DMS53 (cell line): Measurements from ENCODE around the gene TMEM182.

Experiments used
- DNase-seq: peaks from one replicate; lab custom pipeline; 2025; lab: John Stamatoyannopoulos, UW

TMEM182 gene

DNA sequence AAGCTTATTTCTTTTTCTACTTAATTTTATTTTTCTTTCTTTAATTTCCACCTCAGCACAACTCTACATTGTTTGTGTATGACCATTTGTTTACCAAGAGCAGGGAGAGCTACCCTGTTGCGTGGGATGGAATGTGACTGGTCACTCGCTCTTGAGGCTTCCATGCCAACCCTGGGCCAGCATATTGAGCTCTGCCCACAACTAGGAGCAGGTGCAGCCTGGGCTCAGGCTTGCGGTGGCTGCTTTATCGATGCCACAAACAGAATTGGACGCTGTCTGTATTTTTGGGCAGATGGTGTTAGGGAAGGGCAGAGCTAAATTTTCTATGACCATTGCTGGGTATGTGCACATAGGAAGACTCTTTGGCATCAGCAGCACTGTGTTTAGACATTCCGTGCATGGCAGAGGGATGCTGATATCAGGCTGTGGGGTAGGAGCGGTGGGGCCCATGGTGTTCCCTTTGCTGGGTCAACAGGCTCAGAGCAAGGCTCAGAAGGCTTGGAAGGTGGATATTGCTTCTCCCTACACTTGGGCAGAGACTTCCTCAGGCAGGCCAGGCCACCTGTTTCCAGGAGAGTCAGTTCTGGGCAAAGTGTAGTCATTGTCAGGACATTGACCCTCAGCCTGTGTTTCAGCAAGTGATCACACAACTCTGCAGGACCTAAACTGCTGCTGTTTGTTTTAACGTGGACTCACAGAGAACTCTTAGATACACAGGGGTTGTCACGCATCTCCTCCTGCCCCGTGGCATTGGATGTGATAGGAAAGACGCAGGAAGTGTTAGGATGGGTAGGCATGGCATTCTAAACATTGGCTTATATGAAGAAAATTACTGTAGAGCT is 40.2 kb downstream of the TMEM182 start:
- DNase-seq, result no peak

DNA sequence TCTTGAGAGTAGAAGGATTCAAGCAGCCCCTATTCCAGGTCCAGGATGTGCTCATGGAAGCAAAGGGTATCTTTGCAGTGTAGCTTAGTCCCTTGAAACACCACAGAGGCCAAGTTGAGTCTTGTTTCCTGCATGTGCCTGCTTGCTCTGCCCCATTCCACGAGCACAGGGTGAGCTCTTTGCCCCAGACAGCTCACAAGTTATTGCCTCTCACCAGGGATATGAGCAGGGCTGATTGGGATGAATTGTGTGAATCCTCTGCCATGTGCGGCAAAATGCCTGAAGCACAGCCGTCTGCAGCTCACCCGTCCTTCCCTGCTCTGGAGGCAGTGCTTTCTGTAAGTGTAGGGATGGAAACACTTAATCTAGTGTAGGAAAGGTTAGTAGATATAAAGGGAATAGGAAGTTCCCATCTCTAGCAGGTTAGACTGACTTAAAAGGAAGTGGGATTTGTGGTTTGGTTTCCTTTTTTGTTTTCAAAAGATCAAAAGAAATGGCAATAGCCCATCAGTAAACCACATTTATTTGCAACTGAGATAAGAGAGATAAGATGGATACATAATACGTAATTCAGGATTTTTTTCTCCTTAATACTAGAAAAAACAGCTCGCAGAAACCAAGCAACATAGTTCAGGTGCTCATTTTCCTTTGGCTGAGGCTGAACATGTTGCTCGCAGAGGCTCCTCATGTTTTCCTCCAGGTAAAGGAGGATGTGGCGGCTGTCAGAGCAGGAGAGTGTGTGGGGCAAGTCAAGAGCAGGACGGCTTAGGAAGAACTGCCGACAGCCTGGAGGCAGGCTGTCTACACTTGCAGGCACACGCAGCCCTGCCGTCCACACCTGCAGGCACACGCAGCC is 41.4 kb downstream of the TMEM182 start:
- no peak for DNase-seq

DNA sequence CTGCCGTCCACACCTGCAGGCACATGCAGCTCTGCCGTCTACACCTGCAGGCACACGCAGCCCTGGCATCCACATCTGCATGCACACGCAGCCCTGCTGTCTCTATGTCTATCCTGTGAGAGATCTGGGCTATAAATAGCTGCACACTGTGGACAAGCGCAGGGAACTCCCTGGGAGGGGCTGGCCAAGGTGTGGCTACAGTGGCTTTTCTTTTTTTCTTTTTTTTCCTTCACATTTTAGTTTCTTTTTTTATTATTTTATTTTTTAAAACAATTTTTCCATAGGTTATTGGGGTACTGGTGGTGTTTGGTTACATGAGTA is 42.0 kb downstream of the TMEM182 start:
- DNase-seq, result no peak

DNA sequence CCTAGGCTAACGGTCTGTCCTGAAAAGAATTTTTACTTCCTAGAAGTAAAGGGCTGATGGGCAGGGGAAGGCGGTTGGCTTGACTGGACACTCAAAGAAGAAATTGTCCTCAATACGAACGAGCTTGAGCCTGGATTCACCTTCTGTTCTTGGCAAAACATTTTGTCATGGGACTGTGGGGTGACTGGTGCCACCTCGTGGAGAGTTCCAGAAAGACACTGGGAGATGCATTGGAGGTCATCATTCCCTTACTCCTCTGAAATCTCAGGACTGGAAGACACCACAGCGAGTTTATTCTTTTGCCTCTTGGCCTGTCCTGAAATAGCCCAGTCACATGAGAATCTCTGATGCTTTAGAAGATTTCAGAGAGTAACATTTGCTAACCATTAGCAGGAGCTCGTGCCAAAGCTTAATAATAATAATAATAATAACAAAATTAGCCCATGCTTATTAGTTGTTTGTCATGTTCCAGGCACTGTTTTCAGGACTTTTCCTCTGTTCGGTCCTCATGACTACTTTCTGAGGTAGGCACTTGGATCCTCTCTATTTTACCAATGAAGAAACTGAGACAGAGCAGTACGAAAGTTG is 44.5 kb downstream of the TMEM182 start:
- DNase-seq, result peak; percentile 85

DNA sequence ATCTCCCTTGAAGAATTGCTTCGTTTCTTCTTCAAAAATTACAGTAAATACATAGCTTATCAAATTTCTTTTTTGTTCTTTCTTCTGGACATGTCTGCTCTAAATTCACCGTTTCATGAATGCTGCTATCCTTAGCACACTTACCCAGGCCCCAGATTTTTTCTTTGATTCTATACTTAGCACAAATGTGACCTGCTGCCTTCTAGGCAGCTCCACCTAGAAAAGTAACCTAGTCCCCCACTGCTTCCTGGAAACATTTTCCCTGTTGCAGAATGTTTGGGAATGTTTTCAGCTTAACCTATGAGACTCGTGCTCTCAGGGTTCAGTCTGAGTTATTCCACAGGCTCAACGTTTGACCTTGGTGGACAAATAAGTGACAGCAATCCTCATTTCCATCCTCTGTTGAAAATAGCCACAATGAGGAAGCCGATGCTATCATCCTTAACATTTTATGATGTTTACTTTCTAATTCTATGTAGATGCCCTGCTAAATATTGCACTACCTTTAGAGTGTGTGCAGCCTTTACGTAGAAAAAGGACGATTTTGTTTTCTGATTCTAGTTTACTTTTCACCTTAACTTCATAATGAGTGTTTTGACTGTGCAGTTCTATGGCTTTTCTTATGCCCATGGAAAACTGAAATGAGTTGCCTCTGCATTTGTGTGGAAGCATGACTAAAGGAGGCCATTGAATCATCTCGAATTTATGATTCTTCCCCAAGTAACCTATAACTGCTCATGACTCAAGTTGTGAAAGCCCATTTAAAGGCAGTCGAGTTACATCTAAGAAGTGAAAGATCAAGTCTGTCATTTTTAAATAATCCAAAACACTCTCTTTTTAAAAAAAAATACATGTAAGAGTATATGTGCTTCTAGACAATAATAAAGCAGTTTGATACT is 47.7 kb downstream of the TMEM182 start:
- DNase-seq, result no peak

DNA sequence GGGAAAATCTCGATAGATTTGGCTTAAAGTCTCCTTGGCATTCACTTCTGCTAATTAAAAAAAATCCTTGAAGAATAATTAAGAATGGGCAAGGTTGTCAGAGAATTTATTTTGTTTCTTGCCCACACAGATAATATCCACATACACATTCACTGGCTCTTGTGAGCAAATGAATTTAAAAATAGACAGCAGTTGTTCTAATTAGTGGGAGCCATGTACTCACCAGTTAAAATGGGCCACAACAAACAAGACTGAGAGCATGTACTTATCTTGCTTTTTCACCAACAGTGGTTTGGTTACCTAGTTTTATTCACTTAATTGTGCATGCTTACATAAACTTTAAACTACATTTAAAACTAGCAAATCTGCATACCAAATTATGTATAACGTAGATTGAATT is 53.5 kb downstream of the TMEM182 start:
- DNase-seq, result no peak

DNA sequence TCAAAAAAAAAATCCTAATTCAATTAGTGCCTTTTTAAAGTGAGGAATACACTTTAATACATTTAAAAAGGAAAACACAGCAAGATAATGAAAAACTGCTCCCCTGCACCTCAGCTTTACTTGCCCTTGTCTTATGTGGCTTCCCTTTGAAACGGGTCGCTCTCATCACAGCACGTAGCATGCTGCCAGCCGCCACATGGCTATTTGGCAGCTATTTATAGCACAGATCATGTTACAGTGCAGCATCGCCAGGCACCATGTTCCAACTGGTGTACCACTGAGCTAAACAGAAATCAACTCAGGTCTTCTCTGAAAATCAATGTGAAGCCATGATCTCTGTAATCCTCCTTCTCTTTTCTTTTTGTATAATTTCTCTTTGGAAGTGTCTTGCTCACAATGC is 65.1 kb downstream of the TMEM182 start:
- DNase-seq, result peak; percentile 82

DNA sequence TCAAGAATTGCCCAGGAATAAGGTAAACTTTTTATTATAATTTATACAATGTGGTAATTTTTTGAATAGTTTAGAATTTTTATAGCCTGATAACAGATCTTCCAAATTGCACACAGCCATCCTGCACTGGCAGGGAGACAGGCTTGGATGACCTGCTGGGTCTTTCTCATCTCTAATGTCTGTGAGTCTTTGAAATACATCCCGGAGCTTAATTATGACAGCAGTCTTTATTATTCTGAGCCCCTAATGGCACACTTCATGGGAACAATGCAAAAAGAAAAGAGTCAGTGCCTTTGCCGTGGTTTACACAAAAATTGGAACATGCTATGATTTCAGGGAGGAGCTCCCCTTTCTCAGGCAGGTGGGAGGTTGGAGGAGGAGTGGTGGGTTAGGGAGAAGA is 71.0 kb downstream of the TMEM182 start:
- no peak for DNase-seq

DNA sequence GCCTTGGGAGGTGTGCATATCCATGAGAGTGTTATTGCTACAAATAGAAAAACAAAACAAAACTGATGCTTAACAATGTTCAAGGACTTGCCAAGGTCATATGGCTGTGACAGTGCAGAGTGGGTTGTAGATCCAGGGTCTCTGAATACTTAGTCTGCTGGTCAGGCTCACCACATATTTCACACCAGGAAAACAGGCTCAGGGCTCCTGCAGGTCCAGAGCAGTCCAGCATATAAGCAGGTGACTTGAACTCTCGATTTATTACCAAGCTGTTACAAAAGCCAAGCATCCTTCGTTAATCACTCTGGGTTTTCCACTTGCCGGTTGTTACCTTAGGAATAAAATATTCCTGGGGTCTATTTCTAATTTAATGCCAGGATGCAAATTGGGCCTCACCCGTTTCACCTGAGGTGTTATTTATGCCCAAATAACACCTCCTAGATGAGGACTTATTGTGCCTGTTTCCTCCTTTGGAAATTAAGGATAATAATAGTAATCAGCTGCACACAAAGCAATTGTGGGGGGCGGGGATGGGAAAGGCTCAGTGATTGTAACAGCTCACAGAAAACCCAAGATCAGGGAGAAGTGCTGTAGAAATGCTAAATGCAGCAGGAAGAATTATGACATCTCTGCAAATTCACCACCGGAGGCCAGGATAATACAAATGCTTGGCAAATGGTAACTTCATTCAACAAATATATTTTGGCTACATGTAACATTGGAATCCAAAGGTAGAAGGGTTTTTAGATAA is 72.9 kb downstream of the TMEM182 start:
- DNase-seq, result no peak

DNA sequence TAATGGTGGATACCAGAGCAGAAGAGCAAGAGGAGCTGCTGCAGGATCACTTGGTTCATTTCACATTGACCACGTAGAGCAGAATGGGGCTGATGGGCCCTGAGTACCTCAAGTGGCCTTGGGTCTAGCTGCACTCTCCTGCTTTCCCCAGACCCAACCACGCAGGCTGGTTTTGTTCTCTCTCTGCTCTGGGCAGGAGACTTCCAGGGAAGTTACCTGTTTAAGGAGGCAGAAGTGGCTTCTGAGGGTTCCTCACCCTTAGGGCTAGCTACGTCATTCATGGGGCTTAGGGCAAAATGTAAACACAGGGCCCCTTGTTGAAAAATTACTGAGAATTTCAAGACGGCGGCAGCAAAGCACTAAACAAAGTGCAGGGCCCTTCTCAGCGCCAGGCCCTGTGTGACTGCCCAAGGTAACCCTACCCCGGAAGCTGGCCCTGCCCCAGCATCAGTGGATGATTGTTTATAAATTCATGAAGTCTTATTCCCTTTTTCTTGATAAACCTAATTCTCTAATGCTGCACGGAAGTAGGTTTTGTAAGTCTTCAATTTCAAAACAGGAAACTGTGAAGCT is 75.9 kb downstream of the TMEM182 start:
- DNase-seq, result no peak

DNA sequence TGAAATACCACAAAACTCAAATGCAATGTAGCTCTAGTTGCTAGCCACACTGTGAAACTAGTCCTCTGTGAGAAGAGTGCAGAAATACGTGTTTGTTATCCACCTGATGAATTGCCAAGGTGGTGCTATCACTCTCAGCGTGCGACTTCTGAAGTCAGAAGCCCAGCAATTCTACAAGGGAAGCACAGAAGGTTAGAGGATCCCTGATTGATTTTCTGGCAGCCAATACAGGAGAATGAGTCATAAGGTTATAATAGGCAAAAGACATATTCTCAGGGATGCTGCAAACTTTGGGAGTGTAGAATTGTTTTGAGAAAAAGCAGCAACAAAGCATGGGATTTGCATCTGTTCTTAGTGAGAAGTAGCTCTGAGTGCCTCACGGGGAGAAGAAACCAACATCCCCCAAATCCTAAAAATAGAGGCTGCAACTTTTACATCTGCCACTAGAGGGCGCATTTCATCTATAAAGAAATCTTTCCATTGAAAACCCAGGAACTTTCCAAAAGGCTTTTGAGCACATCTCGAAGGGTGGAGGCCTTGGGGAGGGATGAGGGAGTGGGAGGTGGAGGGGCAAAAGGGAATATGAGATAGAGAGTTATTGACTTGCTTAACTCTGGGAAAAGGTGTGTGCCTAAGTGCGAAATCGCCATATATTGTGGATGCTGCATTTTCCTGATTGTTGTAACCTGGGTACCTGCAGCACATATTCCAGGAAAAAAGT is 78.0 kb downstream of the TMEM182 start:
- peak; percentile 75 for DNase-seq

DNA sequence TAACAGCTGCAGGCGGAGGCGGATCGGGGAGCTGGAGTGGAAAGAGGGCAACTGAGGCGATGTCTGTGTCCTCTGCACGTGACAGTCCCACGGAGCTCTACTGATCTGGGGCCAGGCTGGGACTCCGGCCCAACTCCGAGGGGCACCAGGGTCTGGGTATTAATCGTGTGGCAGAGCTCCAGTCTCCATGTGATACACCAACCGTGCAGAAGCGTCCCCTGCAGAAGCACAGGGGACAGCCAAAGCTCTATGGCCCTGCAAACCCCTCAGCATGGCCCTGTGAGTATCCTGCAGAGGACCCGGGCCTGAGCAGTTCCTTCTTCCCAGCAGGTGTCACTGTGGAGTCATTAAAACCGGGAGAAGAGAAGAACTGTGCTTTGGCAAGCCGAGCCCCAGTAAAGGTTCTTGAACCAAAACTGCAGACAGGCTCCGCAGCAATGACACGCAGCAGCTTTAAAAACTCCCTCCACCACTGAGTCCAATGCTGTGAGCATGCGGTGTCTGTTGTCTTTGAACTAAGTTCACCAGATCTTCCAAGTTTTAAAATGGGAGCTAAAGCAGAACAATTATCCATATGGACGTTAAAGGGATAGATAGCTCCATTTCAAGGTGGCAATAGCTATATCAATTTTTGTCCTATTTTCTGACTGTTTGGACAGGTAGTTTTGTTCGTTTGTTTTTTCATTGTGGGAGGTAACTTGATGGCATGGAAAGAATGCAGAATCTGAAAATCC is 79.4 kb downstream of the TMEM182 start:
- peak; percentile 82 for DNase-seq

DNA sequence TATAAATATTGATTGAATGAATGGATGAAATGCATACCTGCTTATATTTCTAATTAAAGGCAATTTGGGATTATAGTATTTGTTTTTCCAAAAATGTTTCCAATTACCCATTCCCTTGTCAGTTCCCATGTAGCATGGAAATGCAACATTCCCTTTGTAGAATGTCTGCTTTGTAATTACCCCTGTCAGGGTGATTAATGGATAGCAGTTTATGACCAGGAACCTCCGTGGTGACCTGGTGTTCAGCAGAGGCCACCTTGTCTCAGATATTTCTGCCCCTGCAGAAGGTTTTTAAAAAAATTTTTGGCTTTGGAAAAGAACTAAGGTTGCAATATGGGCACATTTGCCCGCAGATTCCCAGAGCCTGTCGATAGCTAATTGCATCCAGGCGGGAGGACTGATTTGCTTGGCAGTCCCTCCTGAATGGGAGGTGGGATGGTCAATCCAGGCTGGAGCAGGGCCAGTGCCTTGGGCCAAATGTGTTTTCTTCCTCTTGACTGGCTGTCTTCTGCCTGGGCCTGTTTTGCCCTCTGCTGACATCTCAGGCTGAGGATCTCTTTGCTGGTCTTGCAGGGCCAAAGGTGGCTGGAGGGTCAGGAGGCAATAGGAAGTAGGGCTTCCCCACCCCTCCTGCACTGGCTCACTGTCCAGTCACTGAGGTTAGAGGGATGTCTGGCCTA is 82.1 kb downstream of the TMEM182 start:
- DNase-seq, result no peak

DNA sequence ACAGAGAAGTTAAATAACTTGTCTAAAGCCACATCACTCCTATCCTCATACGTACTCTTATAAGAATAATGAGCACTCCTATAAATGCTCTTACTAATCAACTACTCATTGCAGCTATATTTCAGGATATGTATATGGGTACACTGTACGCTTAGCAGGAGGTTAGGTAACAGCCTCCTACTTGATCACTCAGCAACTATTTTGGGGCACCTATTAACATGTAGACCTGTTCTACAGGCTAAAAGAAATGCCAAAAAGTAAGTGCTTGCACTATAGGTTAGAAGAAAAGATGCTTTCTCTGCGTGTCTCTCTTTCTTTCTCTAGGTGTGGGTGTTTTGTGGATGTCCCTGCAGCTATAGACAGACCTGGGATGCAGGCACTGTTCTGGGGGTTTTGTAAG is 83.1 kb downstream of the TMEM182 start:
- DNase-seq, result no peak

DNA sequence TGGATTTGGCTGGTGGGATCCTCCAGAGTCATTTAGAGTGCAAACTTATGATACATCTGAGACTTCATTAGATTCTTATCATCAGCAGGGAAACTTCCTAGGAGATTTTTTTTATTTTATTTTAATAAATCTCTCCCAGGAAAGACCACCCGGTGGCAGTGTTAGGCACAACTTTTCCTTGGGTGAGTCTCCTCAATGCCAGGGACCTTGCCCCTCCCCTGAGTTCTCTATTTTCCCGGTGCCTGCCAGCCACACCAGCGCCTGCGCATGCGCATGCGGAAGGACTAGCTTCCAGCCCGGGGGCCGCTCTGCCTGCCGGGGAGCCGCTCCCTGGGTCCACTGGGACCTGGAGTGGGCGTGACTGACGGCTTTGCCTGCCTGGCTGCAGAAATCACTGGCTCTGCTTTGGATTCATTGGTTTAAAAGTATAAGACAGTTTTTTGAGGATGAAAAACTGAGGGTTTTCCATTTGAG is 86.6 kb downstream of the TMEM182 start:
- DNase-seq, result peak; percentile 79

DNA sequence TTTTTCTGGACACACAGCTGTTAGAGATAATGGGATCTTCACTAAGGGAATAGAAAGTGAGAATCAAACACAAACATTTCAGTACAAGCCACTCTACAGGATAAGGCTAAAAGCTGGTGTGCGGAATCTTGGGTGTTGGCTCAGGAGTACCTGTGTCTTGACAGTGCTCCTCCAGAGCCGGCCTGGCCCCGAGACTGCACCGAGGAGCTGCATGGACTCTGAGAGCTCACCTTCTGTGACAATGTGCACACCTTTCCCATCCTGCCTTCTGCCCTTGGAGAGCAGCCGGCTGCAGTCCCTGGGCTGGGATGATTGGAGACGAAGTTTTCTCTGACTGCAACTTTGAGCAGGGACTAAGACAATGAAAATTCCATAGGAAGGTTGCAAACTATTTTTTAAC is 89.1 kb downstream of the TMEM182 start:
- DNase-seq, result no peak

DNA sequence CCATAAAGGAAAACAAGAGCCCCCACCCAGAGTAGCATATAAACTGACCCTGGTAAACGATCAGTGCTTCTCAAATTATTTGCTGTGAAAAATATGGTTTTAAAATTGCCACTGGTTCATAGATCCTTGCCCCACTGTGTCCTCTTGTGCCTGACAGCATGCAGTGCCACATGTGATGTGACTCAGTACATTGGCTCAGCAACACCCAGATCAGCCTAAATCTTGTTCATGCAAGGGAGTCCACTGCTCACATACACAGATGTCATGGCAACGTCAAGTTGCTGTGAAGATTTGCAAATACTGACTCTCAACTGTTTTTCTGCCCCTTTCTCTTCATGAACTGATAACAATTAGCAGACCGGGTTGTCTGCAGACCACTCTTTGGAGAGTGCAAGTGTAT is 91.0 kb downstream of the TMEM182 start:
- no peak for DNase-seq
